Neural progenitor cell (in vitro differentiated cells): ENCODE results near the gene RNASE4.
"Not testable (repeated sequence)": the region's sequence is repeated elsewhere in the genome, so short reads cannot be mapped to it uniquely, and the experiment has no call there.

Experiments used
- CTCF ChIP-seq: fragments of 200-600 bp; sonication (generic); IDR thresholded peaks from 2 replicates; pipeline ENCODE4 v1.5.1; 2017; ENCODE audit warnings: antibody characterized with exemption, mild to moderate bottlenecking
- EZH2 ChIP-seq: fragments of 200-600 bp; sonication (generic); IDR thresholded peaks from 2 replicates; pipeline ENCODE4 v1.6.1; 2017; ENCODE audit warnings: antibody characterized with exemption, mild to moderate bottlenecking, moderate library complexity

DNA sequence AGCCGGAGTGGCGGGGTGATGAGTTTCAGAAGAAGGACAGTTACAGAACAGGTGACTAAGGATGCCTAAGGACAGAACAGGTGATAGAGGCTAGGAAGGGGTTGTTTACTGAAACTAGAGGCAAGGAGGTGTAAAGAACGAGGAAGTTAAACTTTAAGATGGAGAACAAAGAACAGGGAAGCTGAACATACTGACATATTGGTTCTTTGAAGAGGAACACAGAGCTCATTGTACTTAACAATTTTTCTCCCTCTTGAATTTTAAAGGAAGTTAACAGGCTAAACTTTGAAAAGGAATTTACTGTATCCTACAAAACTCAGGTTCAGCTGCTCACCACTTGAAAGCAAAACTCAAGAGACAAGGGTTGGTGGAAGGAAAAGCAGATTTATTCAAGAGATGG lies 41.8 kb downstream of the RNASE4 start:
- not testable (repeated sequence) for TF ChIP-seq EZH2, CTCF
